MM.1S (cell line): Measurements from ENCODE around the gene FAM193B.

Source experiments
- DNase-seq: peaks from one replicate; pipeline ENCODE4 v3.0.0-alpha.2; 2015
- H2AFZ ChIP-seq: fragments of 300-600 bp; sonication (generic); 2 replicates; pipeline ENCODE4 v1.6.0; 2016; ENCODE audit warnings: antibody characterized with exemption, low read length
- H3F3A ChIP-seq: fragments of 300-600 bp; sonication (generic); 2 replicates; pipeline ENCODE4 v1.6.1; 2016; ENCODE audit warnings: mild to moderate bottlenecking, antibody characterized with exemption, low read length, moderate library complexity, mixed read lengths; ENCODE audit not compliant: insufficient read depth
- H3K27ac ChIP-seq: fragments of 300-600 bp; sonication (generic); 2 replicates; pipeline ENCODE4 v1.5.1; 2016; ENCODE audit warnings: mild to moderate bottlenecking, low read length
- H3K27me3 ChIP-seq: fragments of 300-600 bp; sonication (generic); replicated peaks from 2 replicates; pipeline ENCODE4 v1.6.0; 2016; ENCODE audit warnings: low read length; ENCODE audit not compliant: insufficient read depth
- H3K36me3 ChIP-seq: fragments of 300-600 bp; sonication (generic); replicated peaks from 2 replicates; pipeline ENCODE4 v1.6.1; 2016; ENCODE audit warnings: mild to moderate bottlenecking, low read length, mixed read lengths; ENCODE audit not compliant: insufficient read depth
- H3K4me1 ChIP-seq: fragments of 300-600 bp; sonication (generic); 2 replicates; pipeline ENCODE4 v1.6.1; 2016; ENCODE audit warnings: low read length, mixed read lengths
- H3K4me2 ChIP-seq: fragments of 300-600 bp; sonication (generic); 2 replicates; pipeline ENCODE4 v1.6.0; 2016; ENCODE audit warnings: low read depth, low read length
- H3K4me3 ChIP-seq: fragments of 300-600 bp; sonication (generic); 2 replicates; pipeline ENCODE4 v1.5.1; 2016; ENCODE audit warnings: low read length, mixed read lengths
- H3K79me2 ChIP-seq: fragments of 300-600 bp; sonication (generic); 2 replicates; pipeline ENCODE4 v1.6.1; 2016; ENCODE audit warnings: mixed run types, low read length, mixed read lengths
- H3K9ac ChIP-seq: fragments of 300-600 bp; sonication (generic); 2 replicates; pipeline ENCODE4 v1.6.1; 2016; ENCODE audit warnings: low read length, mixed read lengths
- H3K9me2 ChIP-seq: fragments of 300-600 bp; sonication (generic); replicated peaks from 2 replicates; pipeline ENCODE4 v1.6.1; 2016; ENCODE audit warnings: mild to moderate bottlenecking, low read length, mixed read lengths; ENCODE audit not compliant: insufficient read depth
- H3K9me3 ChIP-seq: fragments of 300-600 bp; sonication (generic); replicated peaks from 2 replicates; pipeline ENCODE4 v1.6.1; 2016; ENCODE audit warnings: mild to moderate bottlenecking, low read length, mixed read lengths; ENCODE audit not compliant: insufficient read depth
- H4K20me1 ChIP-seq: fragments of 300-600 bp; sonication (generic); 2 replicates; pipeline ENCODE4 v1.6.1; 2016; ENCODE audit warnings: mild to moderate bottlenecking, low read length, moderate library complexity, mixed read lengths; ENCODE audit not compliant: insufficient read depth
- CTCF ChIP-seq: fragments of 300-600 bp; sonication (generic); IDR thresholded peaks from 2 replicates; pipeline ENCODE4 v1.5.1; 2016; ENCODE audit warnings: antibody characterized with exemption, low read length, mixed read lengths
- EZH2 ChIP-seq: fragments of 300-600 bp; sonication (generic); optimal IDR thresholded peaks from 2 replicates; pipeline ENCODE3; 2017; ENCODE audit warnings: low read depth, mild to moderate bottlenecking, antibody characterized with exemption, low read length, mixed read lengths
- EZH2phosphoT487 ChIP-seq: fragments of 300-600 bp; sonication (generic); IDR thresholded peaks from 2 replicates; pipeline ENCODE4 v1.6.1; 2018; ENCODE audit warnings: antibody characterized with exemption, low read length

FAM193B gene

GRCh38 chr5:177524941-177525655 lies 29.3 kb downstream of the FAM193B start:
- 0 out of 2 replicates have a peak, but pooled peaks cover 5% of the 10 kb centered on the region for H3K79me2 ChIP-seq
- no peaks in the 10 kb centered on the region for H3K9me2 ChIP-seq
- no peaks in the 10 kb centered on the region for H3F3A ChIP-seq
- H2AFZ ChIP-seq: no peak overlapping the region
- no peak overlapping the region for H3K4me3 ChIP-seq
- no peaks in the 10 kb centered on the region for H3K27me3 ChIP-seq
- H3K4me2 ChIP-seq: no peak overlapping the region
- no peaks in the 10 kb centered on the region for H3K4me1 ChIP-seq
- no peak overlapping the region for H3K27ac ChIP-seq
- no peaks in the 10 kb centered on the region for H3K36me3 ChIP-seq
- no peak for DNase-seq
- no peak for TF ChIP-seq EZH2
- no peak for TF ChIP-seq CTCF
- no peak for TF ChIP-seq EZH2phosphoT487
- no peaks in the 10 kb centered on the region for H3K9me3 ChIP-seq
- H4K20me1 ChIP-seq: no peaks in the 10 kb centered on the region
- H3K9ac ChIP-seq: no peak overlapping the region

GRCh38 chr5:177524539-177524900 lies 29.8 kb downstream of the FAM193B start:
- no peak overlapping the region for H3K9ac ChIP-seq

GRCh38 chr5:177523711-177524538 lies 30.4 kb downstream of the FAM193B start:
- H2AFZ ChIP-seq: no peak overlapping the region
- DNase-seq: no peak
- H3K27ac ChIP-seq: no peak overlapping the region
- H3K27me3 ChIP-seq: no peaks in the 10 kb centered on the region
- no peak overlapping the region for H3K4me3 ChIP-seq
- H3K9me2 ChIP-seq: no peaks in the 10 kb centered on the region
- TF ChIP-seq EZH2 (no peak), CTCF (no peak), EZH2phosphoT487 (no peak)
- H3K9ac ChIP-seq: no peak overlapping the region
- no peaks in the 10 kb centered on the region for H3K36me3 ChIP-seq
- no peaks in the 10 kb centered on the region for H3K9me3 ChIP-seq
- no peaks in the 10 kb centered on the region for H4K20me1 ChIP-seq
- H3F3A ChIP-seq: no peaks in the 10 kb centered on the region
- peaks cover 14% of the 10 kb centered on the region for H3K79me2 ChIP-seq
- no peak overlapping the region for H3K4me2 ChIP-seq
- no peaks in the 10 kb centered on the region for H3K4me1 ChIP-seq

More at GRCh38 chr5:177524539-177524900, 29.8 kb downstream of the FAM193B start:
- Histone ChIP-seq H2AFZ (no peak overlapping the region), H3K9me3 (no peaks in the 10 kb centered on the region), H3K4me3 (no peak overlapping the region), H3K9me2 (no peaks in the 10 kb centered on the region), H3K27me3 (no peaks in the 10 kb centered on the region), H3K79me2 (peaks cover 9% of the 10 kb centered on the region), H3K27ac (no peak overlapping the region), H4K20me1 (no peaks in the 10 kb centered on the region), H3K4me1 (no peaks in the 10 kb centered on the region), H3F3A (no peaks in the 10 kb centered on the region), H3K4me2 (no peak overlapping the region), H3K36me3 (no peaks in the 10 kb centered on the region)
- no peak for TF ChIP-seq EZH2
- no peak for TF ChIP-seq CTCF
- TF ChIP-seq EZH2phosphoT487: no peak
- no peak for DNase-seq
